ENCODE results near the gene DMD. TPM values are rescaled to one million over a fixed set of nuclear protein-coding genes. Genes with fewer than 3 reads are reported as not detected.

Gene DMD
- total RNA-seq, 2 donors from 2014 or later = 0.32 to 1.8 TPM

DNA sequence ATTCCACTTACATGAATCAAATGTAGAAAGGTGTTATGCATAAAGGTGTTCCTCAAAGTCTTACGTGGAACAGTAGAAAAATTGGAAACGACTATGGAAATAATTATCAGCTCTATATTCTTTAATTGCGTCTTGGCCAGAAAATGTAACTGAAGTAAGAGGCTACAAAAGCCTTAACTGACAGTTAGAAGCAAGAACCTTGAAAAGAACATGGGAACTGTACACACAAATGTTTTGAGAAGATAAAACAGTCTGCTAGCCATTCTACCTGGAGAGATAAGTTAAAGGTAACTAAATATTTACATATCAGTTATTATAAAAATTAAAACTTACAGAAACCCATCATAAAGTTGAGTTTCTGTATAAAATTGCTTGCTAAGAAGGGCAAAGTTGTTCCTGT is 1967.5 kb downstream of the DMD start:
- DNase-seq = no peak

GRCh38 chrX:31240982-31241381 is 1970.4 kb downstream of the DMD start:
- H3K27me3 Mint-ChIP-seq = peaks cover 6% of the 10 kb centered on the region

More for the DNA sequence above, 1967.5 kb downstream of the DMD start:
- ATAC-seq = no peak
- H3K4me1 Mint-ChIP-seq = no peaks in the 10 kb centered on the region
- peaks cover 6% of the 10 kb centered on the region for H3K27me3 Mint-ChIP-seq
- no peak overlapping the region for H3K27ac Mint-ChIP-seq
- H3K4me3 Mint-ChIP-seq = no peak overlapping the region
- H3K9me3 ChIP-seq (ENCODE audit: control insufficient read depth, low read length, poor library complexity, severe bottlenecking) = no peaks in the 10 kb centered on the region
- H3K36me3 Mint-ChIP-seq (ENCODE audit: low read depth) = no peaks in the 10 kb centered on the region

GRCh38 chrX:31237189-31237588 is 1974.2 kb downstream of the DMD start:
- H3K36me3 Mint-ChIP-seq (ENCODE audit: low read depth) = no peaks in the 10 kb centered on the region
- no peaks in the 10 kb centered on the region for H3K9me3 ChIP-seq (ENCODE audit: control insufficient read depth, low read length, poor library complexity, severe bottlenecking)
- H3K4me1 Mint-ChIP-seq = no peaks in the 10 kb centered on the region
- ATAC-seq (no peak), DNase-seq (no peak)
- no peak overlapping the region for H3K4me3 Mint-ChIP-seq
- H3K27me3 Mint-ChIP-seq = peaks cover 6% of the 10 kb centered on the region
- H3K27ac Mint-ChIP-seq = no peak overlapping the region

More at GRCh38 chrX:31240982-31241381, 1970.4 kb downstream of the DMD start:
- Mint-ChIP-seq H3K27ac (no peak overlapping the region), H3K4me1 (no peaks in the 10 kb centered on the region), H3K4me3 (no peak overlapping the region), H3K36me3 (ENCODE audit: low read depth) (no peaks in the 10 kb centered on the region)
- DNase-seq = no peak
- no peak for ATAC-seq
- no peaks in the 10 kb centered on the region for H3K9me3 ChIP-seq (ENCODE audit: control insufficient read depth, low read length, poor library complexity, severe bottlenecking)

DNA sequence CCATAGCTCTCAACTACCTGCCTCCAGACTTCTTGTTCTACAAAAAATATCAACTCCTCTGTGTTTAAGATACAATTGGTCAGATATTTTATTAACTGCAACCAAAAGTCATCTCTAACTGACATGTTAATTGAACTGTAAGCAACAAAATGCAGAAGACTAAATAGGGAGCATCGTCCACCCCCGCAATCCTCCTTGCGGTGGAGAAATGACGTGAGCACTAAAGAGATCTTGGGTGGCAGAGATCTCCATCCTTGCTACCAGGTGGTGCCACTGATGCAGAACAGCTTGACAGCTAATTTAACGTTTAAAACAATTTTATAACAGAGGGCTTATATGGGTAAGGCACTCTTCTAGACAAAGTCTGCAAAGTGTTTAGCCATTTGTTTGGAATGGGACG is 1975.1 kb downstream of the DMD start:
- Mint-ChIP-seq H3K36me3 (ENCODE audit: low read depth) (no peaks in the 10 kb centered on the region), H3K27me3 (no peaks in the 10 kb centered on the region), H3K4me1 (no peaks in the 10 kb centered on the region), H3K27ac (no peak overlapping the region), H3K4me3 (no peak overlapping the region)
- no peak for ATAC-seq
- no peaks in the 10 kb centered on the region for H3K9me3 ChIP-seq (ENCODE audit: control insufficient read depth, low read length, poor library complexity, severe bottlenecking)
- no peak for DNase-seq

DNA sequence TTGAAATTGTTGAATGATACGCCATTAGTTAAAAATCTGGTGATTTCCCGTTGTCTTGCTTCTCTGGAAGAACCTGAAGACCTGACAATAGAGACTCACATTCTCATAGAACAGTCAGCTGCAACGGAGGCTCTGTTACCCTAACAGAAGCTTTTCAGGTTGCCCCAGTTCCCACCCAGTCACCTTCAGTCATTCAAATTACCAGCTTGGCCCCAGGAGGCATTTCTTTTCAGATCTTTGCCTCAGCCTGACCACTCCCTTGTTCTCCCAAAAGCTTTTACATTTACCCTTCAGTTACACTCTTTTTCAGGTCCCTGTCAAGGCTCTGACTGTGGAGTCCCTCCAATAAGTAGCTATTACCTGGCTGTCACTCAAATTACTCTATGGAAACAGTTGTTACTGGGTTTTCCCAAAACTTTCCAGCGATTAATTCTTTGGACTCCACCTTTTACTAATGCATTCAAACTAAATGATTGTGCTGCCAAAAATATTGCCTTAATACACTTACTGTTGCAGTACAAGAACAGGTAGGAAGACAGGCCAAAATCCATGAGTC is 1977.3 kb downstream of the DMD start:
- H3K9me3 ChIP-seq (ENCODE audit: control insufficient read depth, low read length, poor library complexity, severe bottlenecking) = no peaks in the 10 kb centered on the region
- Mint-ChIP-seq H3K27me3 (no peaks in the 10 kb centered on the region), H3K27ac (peak overlapping the region; percentile 37), H3K36me3 (ENCODE audit: low read depth) (no peaks in the 10 kb centered on the region), H3K4me1 (no peaks in the 10 kb centered on the region), H3K4me3 (no peak overlapping the region)
- DNase-seq (no peak), ATAC-seq (no peak)

- DNase-seq (no peak), ATAC-seq (no peak)
- Mint-ChIP-seq H3K27me3 (no peaks in the 10 kb centered on the region), H3K4me3 (no peak overlapping the region), H3K4me1 (no peaks in the 10 kb centered on the region), H3K27ac (no peak overlapping the region), H3K36me3 (ENCODE audit: low read depth) (no peaks in the 10 kb centered on the region)
- H3K9me3 ChIP-seq (ENCODE audit: control insufficient read depth, low read length, poor library complexity, severe bottlenecking) = no peaks in the 10 kb centered on the region
Measured at GRCh38 chrX:31232506-31232905, 1978.8 kb downstream of the DMD start.

GRCh38 chrX:31228909-31229308 is 1982.4 kb downstream of the DMD start:
- no peak overlapping the region for H3K4me3 Mint-ChIP-seq
- no peaks in the 10 kb centered on the region for H3K4me1 Mint-ChIP-seq
- no peaks in the 10 kb centered on the region for H3K9me3 ChIP-seq (ENCODE audit: control insufficient read depth, low read length, poor library complexity, severe bottlenecking)
- DNase-seq = no peak
- no peaks in the 10 kb centered on the region for H3K36me3 Mint-ChIP-seq (ENCODE audit: low read depth)
- H3K27me3 Mint-ChIP-seq = no peaks in the 10 kb centered on the region
- H3K27ac Mint-ChIP-seq = no peak overlapping the region
- ATAC-seq = no peak

DNA sequence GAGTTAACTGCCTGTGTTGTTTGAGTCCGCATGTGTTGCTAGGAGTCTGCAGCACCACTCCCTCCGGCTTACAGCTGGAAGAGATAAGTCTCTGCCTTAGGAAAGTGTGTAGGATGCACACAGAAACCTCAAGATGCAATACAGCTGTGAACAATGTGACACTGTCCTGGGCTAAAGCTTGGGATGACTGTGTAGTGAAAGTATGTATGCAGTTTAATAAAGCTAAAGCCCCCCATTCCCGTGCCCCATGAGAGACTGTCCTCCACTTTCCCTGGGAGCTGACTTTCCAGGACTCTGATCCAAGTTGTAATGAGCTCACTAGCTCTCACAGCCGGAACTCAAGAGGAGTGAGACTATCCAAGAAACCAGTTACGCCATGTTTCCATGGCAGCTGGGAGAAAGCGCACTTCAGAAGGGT is 1982.9 kb downstream of the DMD start:
- DNase-seq = no peak
- no peak for ATAC-seq
- no peaks in the 10 kb centered on the region for H3K9me3 ChIP-seq (ENCODE audit: control insufficient read depth, low read length, poor library complexity, severe bottlenecking)
- H3K4me1 Mint-ChIP-seq = no peaks in the 10 kb centered on the region
- H3K36me3 Mint-ChIP-seq (ENCODE audit: low read depth) = no peaks in the 10 kb centered on the region
- no peak overlapping the region for H3K27ac Mint-ChIP-seq
- no peak overlapping the region for H3K4me3 Mint-ChIP-seq
- H3K27me3 Mint-ChIP-seq = no peaks in the 10 kb centered on the region

DNA sequence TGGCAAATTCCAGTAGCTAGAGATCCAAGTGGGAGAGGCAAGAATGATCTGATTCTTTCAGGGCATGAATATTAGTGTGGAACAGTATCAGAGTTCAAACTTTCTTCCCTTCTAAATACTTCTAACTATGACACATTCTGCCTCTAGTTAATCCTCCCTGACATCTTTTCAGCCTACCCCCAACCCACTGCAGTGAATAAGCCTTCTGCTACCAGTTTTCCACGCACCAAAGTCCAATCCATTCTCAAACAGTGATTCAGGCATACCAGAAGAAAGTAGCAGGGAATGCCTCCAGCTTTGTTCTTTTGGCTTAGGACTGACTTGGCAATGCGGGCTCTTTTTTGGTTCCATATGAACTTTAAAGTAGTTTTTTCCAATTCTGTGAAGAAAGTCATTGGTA is 1984.1 kb downstream of the DMD start:
- H3K9me3 ChIP-seq (ENCODE audit: control insufficient read depth, low read length, poor library complexity, severe bottlenecking) = no peaks in the 10 kb centered on the region
- H3K27me3 Mint-ChIP-seq = no peaks in the 10 kb centered on the region
- H3K4me1 Mint-ChIP-seq = no peaks in the 10 kb centered on the region
- no peak for ATAC-seq
- H3K4me3 Mint-ChIP-seq = no peak overlapping the region
- no peak overlapping the region for H3K27ac Mint-ChIP-seq
- no peak for DNase-seq
- H3K36me3 Mint-ChIP-seq (ENCODE audit: low read depth) = no peaks in the 10 kb centered on the region

DNA sequence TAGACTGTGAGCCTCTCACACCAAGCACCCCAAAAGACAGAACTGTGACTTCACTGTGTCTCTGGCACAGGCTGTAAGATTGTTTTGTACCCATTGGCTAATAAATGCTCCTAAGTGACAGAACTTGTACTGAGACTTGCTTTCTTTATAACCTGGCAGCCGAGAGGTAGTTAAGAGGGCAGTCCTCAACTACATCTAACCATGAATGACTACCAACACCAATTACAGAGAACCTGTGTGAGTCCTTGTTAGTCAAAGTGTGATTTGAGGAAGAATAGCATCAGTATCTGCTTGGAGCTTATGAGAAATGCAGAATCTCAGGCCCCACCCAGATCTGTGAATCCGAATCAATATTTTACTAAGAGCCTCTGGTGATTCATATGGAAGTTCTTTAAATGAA is 1985.5 kb downstream of the DMD start:
- H3K27ac Mint-ChIP-seq = no peak overlapping the region

DNA sequence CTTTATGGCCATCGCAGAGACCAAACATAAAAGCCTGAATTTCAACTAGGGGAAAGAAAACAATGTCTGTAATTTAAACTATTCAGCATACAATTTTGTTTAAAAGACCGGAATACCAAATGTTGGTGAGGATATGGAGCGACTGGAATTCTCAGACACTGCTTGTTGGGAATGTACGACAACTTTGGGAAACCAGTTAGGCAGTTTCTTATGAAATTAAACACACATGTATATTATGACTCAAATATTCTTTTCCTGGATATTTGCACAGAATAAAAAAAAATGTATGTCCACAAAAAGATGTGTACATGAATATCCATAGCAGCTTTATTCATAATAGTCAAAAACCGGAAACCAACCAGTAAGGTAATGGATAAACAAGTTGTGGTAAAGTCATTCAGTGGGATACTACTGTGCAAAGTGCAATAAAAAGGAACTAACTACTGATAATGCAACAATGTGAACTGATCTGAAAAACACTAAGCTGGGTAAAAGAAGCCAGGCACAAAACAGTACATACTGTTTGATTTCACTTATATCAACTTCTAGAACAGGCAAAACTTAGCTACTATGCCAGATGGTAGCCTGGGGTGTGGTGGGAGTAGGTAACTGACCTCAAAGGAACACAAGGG is 1986.9 kb downstream of the DMD start:
- Mint-ChIP-seq H3K4me3 (no peak overlapping the region), H3K27me3 (no peaks in the 10 kb centered on the region), H3K36me3 (ENCODE audit: low read depth) (no peaks in the 10 kb centered on the region), H3K4me1 (no peaks in the 10 kb centered on the region), H3K27ac (no peak overlapping the region)
- DNase-seq (no peak), ATAC-seq (no peak)
- H3K9me3 ChIP-seq (ENCODE audit: control insufficient read depth, low read length, poor library complexity, severe bottlenecking) = no peaks in the 10 kb centered on the region

More for the DNA sequence above, 1985.5 kb downstream of the DMD start:
- ATAC-seq (no peak), DNase-seq (no peak)
- Mint-ChIP-seq H3K4me1 (no peaks in the 10 kb centered on the region), H3K36me3 (ENCODE audit: low read depth) (no peaks in the 10 kb centered on the region), H3K4me3 (no peak overlapping the region), H3K27me3 (no peaks in the 10 kb centered on the region)
- H3K9me3 ChIP-seq (ENCODE audit: control insufficient read depth, low read length, poor library complexity, severe bottlenecking) = no peaks in the 10 kb centered on the region

DNA sequence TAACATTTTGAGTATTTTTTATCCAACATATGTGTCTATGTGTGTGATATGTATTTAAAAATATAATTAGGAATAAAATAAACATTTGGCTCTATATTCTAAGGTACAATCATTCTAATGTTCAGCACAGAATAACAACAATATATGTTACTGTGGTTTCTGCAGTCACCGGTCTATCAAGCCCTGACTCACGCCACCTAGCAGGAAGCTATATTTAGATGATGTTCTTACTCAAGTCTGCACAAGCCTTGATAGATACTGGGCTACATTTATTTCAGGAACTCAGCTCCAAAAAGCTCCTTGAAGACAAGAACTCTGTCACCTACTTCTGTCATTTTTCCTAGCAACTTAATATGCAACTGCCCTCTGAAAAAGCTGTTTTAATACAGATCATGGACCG is 1987.5 kb downstream of the DMD start:
- Mint-ChIP-seq H3K4me1 (no peaks in the 10 kb centered on the region), H3K4me3 (no peak overlapping the region), H3K27ac (no peak overlapping the region), H3K36me3 (ENCODE audit: low read depth) (no peaks in the 10 kb centered on the region), H3K27me3 (no peaks in the 10 kb centered on the region)
- DNase-seq (no peak), ATAC-seq (no peak)
- no peaks in the 10 kb centered on the region for H3K9me3 ChIP-seq (ENCODE audit: control insufficient read depth, low read length, poor library complexity, severe bottlenecking)

DNA sequence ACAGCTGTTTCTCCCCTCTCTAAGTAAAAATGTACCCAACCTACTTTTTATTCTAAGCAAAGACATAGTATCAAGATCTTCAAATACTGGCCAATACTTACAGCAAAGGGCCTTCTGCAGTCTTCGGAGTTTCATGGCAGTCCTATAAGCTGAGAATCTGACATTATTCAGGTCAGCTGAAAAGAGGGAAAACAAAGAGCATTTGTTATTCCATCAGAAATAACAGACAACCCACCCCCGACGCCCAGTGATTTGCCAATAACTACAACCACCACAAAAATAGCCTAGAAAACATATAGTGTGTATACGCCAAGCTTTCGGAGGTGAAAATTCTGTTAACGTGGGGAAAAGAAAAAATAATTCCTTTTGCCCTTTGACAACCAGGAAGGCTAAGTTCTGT is 1988.4 kb downstream of the DMD start:
- H3K4me1 Mint-ChIP-seq = no peaks in the 10 kb centered on the region

GRCh38 chrX:31219174-31219573 is 1992.2 kb downstream of the DMD start:
- ATAC-seq = no peak
- Mint-ChIP-seq H3K4me1 (peaks cover 4% of the 10 kb centered on the region), H3K4me3 (no peak overlapping the region), H3K27me3 (no peaks in the 10 kb centered on the region), H3K27ac (no peak overlapping the region), H3K36me3 (ENCODE audit: low read depth) (no peaks in the 10 kb centered on the region)
- no peaks in the 10 kb centered on the region for H3K9me3 ChIP-seq (ENCODE audit: control insufficient read depth, low read length, poor library complexity, severe bottlenecking)
- DNase-seq = no peak

More for the DNA sequence above, 1988.4 kb downstream of the DMD start:
- DNase-seq (no peak), ATAC-seq (no peak)
- no peak overlapping the region for H3K4me3 Mint-ChIP-seq
- H3K36me3 Mint-ChIP-seq (ENCODE audit: low read depth) = no peaks in the 10 kb centered on the region
- H3K9me3 ChIP-seq (ENCODE audit: control insufficient read depth, low read length, poor library complexity, severe bottlenecking) = no peaks in the 10 kb centered on the region
- no peak overlapping the region for H3K27ac Mint-ChIP-seq
- no peaks in the 10 kb centered on the region for H3K27me3 Mint-ChIP-seq

Measured in T-helper 17 cell (primary cell).